Tibial artery (tissue), 4 donors: ENCODE measurements around the gene ZNRD2.
"Not testable (repeated sequence)": the region's sequence is repeated elsewhere in the genome, so short reads cannot be mapped to it uniquely, and the experiment has no call there.

Experiments used
- DNase-seq, 2 donors: peaks; one replicate each; pipeline ENCODE4 v3.0.0-alpha.2; 2019
- H3K27ac ChIP-seq, 2 donors: fragments of 200-600 bp; sonication (generic) in 1 of 2; 1 replicate in 1 of 2; 2 replicates in 1 of 2; pipeline ENCODE4 v1.5.1; 2018 to 2019; ENCODE audit warnings: mild to moderate bottlenecking in 1 of 2
- H3K27me3 ChIP-seq, 2 donors: fragments of 200-600 bp; sonication (generic) in 1 of 2; one replicate each; pipeline versions ENCODE4 v1.5.1 to v1.6.0; 2016 to 2019
- H3K36me3 ChIP-seq, 3 donors: fragments of 200-600 bp; sonication (generic) in 2 of 3; one replicate each; pipeline ENCODE4 v1.5.1; 2016 to 2019; ENCODE audit warnings: mild to moderate bottlenecking in 2 of 3
- H3K4me1 ChIP-seq, 4 donors: fragments of 200-600 bp; sonication (generic) in 2 of 4; 1 replicate in 3 of 4; 2 replicates in 1 of 4; pipeline ENCODE4 v1.5.1; 2016 to 2019
- H3K4me3 ChIP-seq, 2 donors: fragments of 200-600 bp; sonication (generic) in 1 of 2; 1 replicate in 1 of 2; 2 replicates in 1 of 2; pipeline ENCODE4 v1.5.1; 2018 to 2019; ENCODE audit warnings: mild to moderate bottlenecking in 2 of 2
- H3K9me3 ChIP-seq, 3 donors: fragments of 200-600 bp; sonication (generic) in 1 of 3; one replicate each; pipeline ENCODE4 v1.5.1; 2016 to 2019
- CTCF ChIP-seq, 2 experiments: fragments of 200-600 bp in 1 of 2; fragments of 450-650 bp in 1 of 2; IDR thresholded peaks; one replicate each; pipeline ENCODE4 v1.5.1; 2017 to 2019; ENCODE audit warnings: antibody characterized with exemption in 2 of 2, mild to moderate bottlenecking in 1 of 2, moderate library complexity in 1 of 2
- intact Hi-C: fragments of 100-400 bp; cut with DNase I; formaldehyde crosslinking; loops from one replicate; pipeline ENCODE4 v1.15.0; 2023; ENCODE audit warnings: low total_unique reads

ZNRD2 gene

DNA sequence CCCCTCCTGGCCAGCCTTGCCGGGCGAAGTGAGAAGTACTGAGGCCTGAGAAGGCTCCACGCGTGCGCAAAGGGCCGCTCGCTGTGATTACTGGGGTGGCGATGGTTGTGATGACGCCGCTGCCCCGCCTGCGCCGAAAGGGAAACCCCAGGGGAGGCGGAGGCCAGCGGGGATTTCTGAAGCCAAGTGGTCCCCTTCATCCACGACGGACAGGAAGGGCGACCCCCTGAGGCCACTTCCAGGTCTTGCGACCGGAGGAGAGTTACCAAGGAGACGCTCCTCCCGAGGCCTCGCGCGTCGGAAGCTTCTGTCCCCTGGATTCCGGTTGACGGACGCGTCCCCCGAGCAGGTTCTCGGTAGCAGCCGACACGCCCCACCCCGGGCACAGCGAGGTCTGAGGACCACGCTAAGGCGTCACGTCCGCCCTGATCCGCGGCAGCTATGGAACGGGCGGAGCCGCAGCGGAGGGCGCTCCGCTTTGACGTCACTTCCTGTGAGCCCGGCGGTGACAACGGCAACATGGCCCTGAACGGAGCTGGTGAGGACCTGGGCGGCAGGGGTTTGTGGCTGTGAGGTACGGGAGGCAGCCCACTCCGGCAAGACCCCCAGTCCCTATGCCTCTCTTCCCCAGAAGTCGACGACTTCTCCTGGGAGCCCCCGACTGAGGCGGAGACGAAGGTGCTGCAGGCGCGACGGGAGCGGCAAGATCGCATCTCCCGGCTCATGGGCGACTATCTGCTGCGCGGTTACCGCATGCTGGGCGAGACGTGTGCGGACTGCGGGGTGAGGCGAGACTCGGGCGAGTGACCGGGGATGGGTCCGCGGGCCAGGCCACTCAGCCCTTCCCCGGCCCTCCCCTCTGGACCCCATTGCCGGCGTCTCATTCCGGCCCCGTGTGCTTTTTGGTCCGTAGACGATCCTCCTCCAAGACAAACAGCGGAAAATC, at the start of gene ZNRD2:
Gene ZNRD2, plus strand, starts transcription at position 505 of the 946 bp plus-strand sequence. Its CDS starts 15 bp downstream, at position 520.
- Histone ChIP-seq H3K36me3 (peaks cover 0 to 9% (median 0%) of the 10 kb centered on the region in 3 donors), H3K27ac (peak within 1 kb of the TSS; percentile 93 to 98), H3K4me3 (peak within 1 kb of the TSS; percentile 72 to 96), H3K27me3 (no peaks in the 10 kb centered on the region), H3K9me3 (no peaks in the 10 kb centered on the region), H3K4me1 (peaks cover 0 to 67% (median 56%) of the 10 kb centered on the region in 4 donors)
- TF ChIP-seq CTCF (IDR thresholded peaks at IDR 0.05), result peak; percentile 38 to 50
- intact Hi-C loops, result loop anchor here (2.0 kb wide), 1 partner anchor 29 kb away; no protein-coding TSS in a partner anchor
- peak; percentile 98 to 99 for DNase-seq

- H3K4me3 ChIP-seq, intact Hi-C loops, H3K27me3 ChIP-seq, H3K27ac ChIP-seq, H3K9me3 ChIP-seq: not testable (repeated sequence)
- Histone ChIP-seq H3K4me1 (peaks cover 4 to 24% (median 21%) of the 10 kb centered on the region in 4 donors), H3K36me3 (peaks cover 4 to 10% (median 5%) of the 10 kb centered on the region in 3 donors)
- DNase-seq, result peak in 1 of 2 donors; percentile 38
Observed at GRCh38 chr11:65521777-65522521, 48.3 kb upstream of the ZNRD2 start.

DNA sequence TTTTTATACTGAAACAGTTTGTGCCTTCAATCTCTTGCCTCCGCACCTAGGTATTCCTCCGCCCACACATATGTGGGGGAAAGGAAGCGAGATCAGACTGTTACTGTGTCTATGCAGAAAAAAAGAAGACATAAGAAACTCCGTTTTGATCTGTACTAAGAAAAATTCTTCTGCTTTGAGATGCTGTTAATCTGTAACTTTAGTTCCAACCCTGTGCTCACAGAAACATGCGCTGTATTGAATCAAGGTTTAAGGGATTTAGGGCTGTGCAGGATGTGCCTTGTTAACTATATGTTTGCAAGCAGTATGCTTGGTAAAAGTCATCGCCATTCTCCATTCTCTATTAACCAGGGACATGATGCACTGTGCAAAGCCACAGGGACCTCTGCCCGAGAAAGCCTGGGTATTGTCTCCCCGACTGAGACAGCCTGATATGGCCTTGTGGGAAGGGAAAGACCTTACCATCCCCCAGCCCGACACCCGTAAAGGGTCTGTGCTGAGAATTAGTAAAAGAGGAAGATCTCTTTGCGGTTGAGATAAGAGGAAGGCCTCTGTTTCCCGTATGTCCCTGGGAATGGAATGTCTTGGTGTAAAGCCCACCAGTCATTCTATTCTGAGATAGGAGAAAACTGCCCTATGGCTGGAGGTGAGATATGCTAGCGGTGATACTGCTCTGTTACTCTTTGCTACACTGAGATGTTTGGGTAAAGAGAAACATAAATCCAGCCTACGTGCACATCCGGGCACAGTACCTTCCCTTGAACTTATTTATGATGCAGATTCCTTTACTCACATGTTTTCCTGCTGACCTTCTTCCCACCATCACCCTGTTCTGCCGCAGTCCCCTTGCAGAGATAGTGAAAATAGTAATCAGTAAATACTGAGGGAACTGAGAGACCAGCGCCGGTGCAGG, 47.3 kb upstream of the ZNRD2 start:
- H3K27me3 ChIP-seq, H3K4me3 ChIP-seq, H3K9me3 ChIP-seq, intact Hi-C loops, H3K27ac ChIP-seq: not testable (repeated sequence)
- H3K4me1 ChIP-seq, result peaks cover 4 to 27% (median 21%) of the 10 kb centered on the region in 4 donors
- H3K36me3 ChIP-seq, result peaks cover 9 to 20% (median 10%) of the 10 kb centered on the region in 3 donors
- DNase-seq, result peak in 1 of 2 donors; percentile 33

DNA sequence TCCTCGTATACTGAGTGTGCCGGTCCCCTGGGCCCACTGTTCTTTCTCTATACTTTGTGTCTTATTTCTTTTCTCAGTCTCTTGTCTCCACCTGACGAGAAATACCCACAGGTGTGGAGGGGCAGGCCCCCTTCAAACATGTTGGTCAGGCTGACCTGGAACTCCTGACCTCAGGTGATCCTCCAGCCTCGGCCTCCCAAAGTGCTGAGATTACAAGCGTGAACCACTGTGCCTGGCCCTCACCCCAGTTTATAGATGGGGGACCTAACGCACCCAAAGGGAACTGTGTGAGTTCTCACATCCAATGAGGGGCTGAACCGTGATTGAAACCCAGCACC, 46.7 kb upstream of the ZNRD2 start:
- intact Hi-C loops, H3K9me3 ChIP-seq, H3K27me3 ChIP-seq, H3K27ac ChIP-seq, DNase-seq, H3K4me3 ChIP-seq: not testable (repeated sequence)
- Histone ChIP-seq H3K36me3 (peaks cover 9 to 27% (median 11%) of the 10 kb centered on the region in 3 donors), H3K4me1 (peaks cover 4 to 27% (median 21%) of the 10 kb centered on the region in 4 donors)

- Histone ChIP-seq H3K27me3 (no peaks in the 10 kb centered on the region), H3K4me3 (peak overlapping the region; percentile 82 to 98), H3K36me3 (peaks cover 9 to 32% (median 15%) of the 10 kb centered on the region in 3 donors), H3K27ac (peak overlapping the region; percentile 73 to 90), H3K4me1 (peaks cover 4 to 27% (median 21%) of the 10 kb centered on the region in 4 donors), H3K9me3 (no peaks in the 10 kb centered on the region)
- intact Hi-C loops, result no loop called here
- no peak for TF ChIP-seq CTCF (IDR thresholded peaks at IDR 0.05)
- peak; percentile 67 to 84 for DNase-seq
Observed at GRCh38 chr11:65524014-65524740, 46.1 kb upstream of the ZNRD2 start.

GRCh38 chr11:65524741-65525545, 45.3 kb upstream of the ZNRD2 start, which contains the start of gene SCYL1:
TSS of gene SCYL1 (plus strand) at chr11:65525083. CDS start at chr11:65525154, 71 bp downstream.
- H3K36me3 ChIP-seq, result peaks cover 9 to 40% (median 15%) of the 10 kb centered on the region in 3 donors
- H3K27me3 ChIP-seq, result no peaks in the 10 kb centered on the region
- TF ChIP-seq CTCF (IDR thresholded peaks at IDR 0.05), result peak in 1 of 2 experiments; percentile 11
- peak; percentile 66 to 89 for DNase-seq
- H3K4me3 ChIP-seq, result peak within 1 kb of the TSS; percentile 82 to 98
- intact Hi-C loops, result loop anchor here (5.0 kb wide), 1 partner anchor 87 kb away; the partner anchor contains the start of gene MAP3K11
- peak within 1 kb of the TSS; percentile 90 for H3K27ac ChIP-seq
- no peaks in the 10 kb centered on the region for H3K9me3 ChIP-seq
- H3K4me1 ChIP-seq, result peaks cover 4 to 27% (median 21%) of the 10 kb centered on the region in 4 donors
